K562 (cell line): ENCODE results near the gene ERO1B.

Experiments
- BCL6 ChIP-seq: fragments of 250-450 bp; sonication (Bioruptor Pico); IDR thresholded peaks from 2 replicates; pipeline ENCODE4 v1.4.0; 2020
- ELF2 ChIP-seq: fragments of 250-450 bp; sonication (Bioruptor Pico); IDR thresholded peaks from 2 replicates; pipeline ENCODE4 v1.5.0; 2021; ENCODE audit warnings: mild to moderate bottlenecking
- EP300 ChIP-seq: IDR thresholded peaks from 2 replicates; pipeline ENCODE4 v1.6.1; 2012; ENCODE audit warnings: low read length, improper control_type of control experiment
- GABPA ChIP-seq: fragments of 200-800 bp; sonication (Bioruptor generic); conservative IDR thresholded peaks from 2 replicates; pipeline ENCODE4 v1.6.1; 2016; ENCODE audit warnings: low read depth, missing genetic modification characterization, missing compliant biosample characterization
- KHSRP ChIP-seq: fragments of 450-650 bp; IDR thresholded peaks from 2 replicates; pipeline ENCODE4 v1.6.1; 2017
- NR4A1 ChIP-seq, 2 experiments: fragments of 250-450 bp in 1 of 2; fragments of 450-650 bp in 1 of 2; sonication (Bioruptor Pico) in 1 of 2; IDR thresholded peaks; 2 replicates each; pipeline versions ENCODE4 v1.4.0 to v1.6.1; 2016 to 2020; ENCODE audit warnings: mild to moderate bottlenecking in 2 of 2, missing compliant biosample characterization in 1 of 2, missing genetic modification characterization in 1 of 2, moderate library complexity in 1 of 2
- POLR2A ChIP-seq: fragments of 450-650 bp; conservative IDR thresholded peaks from 2 replicates; pipeline ENCODE4 v1.6.1; 2016
- TAF15 ChIP-seq: fragments of 200-400 bp; formaldehyde crosslinking; IDR thresholded peaks from 2 replicates; pipeline ENCODE4 v1.6.1; 2017; ENCODE audit warnings: mild to moderate bottlenecking, low read depth, low read length, moderate library complexity
- XRCC5 ChIP-seq: fragments of 200-400 bp; formaldehyde crosslinking; IDR thresholded peaks from 2 replicates; pipeline ENCODE4 v1.6.1; 2017; ENCODE audit warnings: low read depth, mild to moderate bottlenecking, low read length
- ZBTB17 ChIP-seq: fragments of 450-650 bp; formaldehyde crosslinking; IDR thresholded peaks from 2 replicates; pipeline ENCODE4 v1.4.0; 2020; ENCODE audit warnings: mild to moderate bottlenecking
- ZNF324 ChIP-seq: fragments of 250-450 bp; sonication (Bioruptor Pico); IDR thresholded peaks from 2 replicates; pipeline ENCODE4 v1.4.0; 2020; ENCODE audit warnings: mild to moderate bottlenecking
- TF ChIP-seq, protein P1 (sequence below), 3 experiments: IDR thresholded peaks in 2 of 3; conservative IDR thresholded peaks in 1 of 3; 2 replicates each; pipeline ENCODE4 v1.5.1; 2011 to 2012; ENCODE audit warnings: low read length in 3 of 3, mild to moderate bottlenecking in 3 of 3, control low read depth in 2 of 3, improper control_type of control experiment in 1 of 3, inconsistent platforms in 1 of 3, low read depth in 1 of 3, mixed read lengths in 1 of 3, moderate library complexity in 1 of 3; ENCODE audit not compliant: insufficient read depth in 2 of 3
- TF ChIP-seq, protein P2 (sequence below): sonication (generic); formaldehyde crosslinking; IDR thresholded peaks from 2 replicates; pipeline ENCODE4 v1.8.0; 2023; ENCODE audit warnings: missing genetic modification reagents, mild to moderate bottlenecking, borderline replicate concordance
- TF ChIP-seq, protein P3 (sequence below): sonication (generic); formaldehyde crosslinking; IDR thresholded peaks from 2 replicates; pipeline ENCODE4 v1.9.0; 2022; ENCODE audit warnings: mild to moderate bottlenecking, missing genetic modification reagents

DNA sequence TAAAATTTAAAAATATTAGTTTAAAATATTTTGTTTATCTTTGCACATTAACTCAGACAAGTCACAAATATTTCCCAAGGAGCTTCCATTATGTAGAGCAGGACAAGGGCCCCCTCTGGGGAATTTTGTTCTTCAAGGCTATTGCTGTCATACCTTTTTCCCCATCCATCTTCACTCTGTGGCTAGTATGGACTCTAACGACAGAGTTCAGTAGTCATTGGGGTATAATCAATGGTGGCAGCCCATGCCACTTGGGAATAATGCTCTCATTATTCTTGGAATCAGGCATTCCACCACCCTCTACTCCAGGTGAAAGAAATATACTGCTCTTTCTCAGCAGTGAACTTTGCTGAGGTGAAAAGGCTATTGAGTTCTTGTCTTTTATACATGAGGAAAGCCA is 38.5 kb upstream of the ERO1B start:
- TF ChIP-seq BCL6 (CRISPR knock-in tag): no peak
- TF ChIP-seq, protein P1, sequence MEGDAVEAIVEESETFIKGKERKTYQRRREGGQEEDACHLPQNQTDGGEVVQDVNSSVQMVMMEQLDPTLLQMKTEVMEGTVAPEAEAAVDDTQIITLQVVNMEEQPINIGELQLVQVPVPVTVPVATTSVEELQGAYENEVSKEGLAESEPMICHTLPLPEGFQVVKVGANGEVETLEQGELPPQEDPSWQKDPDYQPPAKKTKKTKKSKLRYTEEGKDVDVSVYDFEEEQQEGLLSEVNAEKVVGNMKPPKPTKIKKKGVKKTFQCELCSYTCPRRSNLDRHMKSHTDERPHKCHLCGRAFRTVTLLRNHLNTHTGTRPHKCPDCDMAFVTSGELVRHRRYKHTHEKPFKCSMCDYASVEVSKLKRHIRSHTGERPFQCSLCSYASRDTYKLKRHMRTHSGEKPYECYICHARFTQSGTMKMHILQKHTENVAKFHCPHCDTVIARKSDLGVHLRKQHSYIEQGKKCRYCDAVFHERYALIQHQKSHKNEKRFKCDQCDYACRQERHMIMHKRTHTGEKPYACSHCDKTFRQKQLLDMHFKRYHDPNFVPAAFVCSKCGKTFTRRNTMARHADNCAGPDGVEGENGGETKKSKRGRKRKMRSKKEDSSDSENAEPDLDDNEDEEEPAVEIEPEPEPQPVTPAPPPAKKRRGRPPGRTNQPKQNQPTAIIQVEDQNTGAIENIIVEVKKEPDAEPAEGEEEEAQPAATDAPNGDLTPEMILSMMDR (IDR thresholded peaks at IDR 0.05 in 2 of 3, conservative IDR thresholded peaks at IDR 0.05 in 1 of 3; ENCODE audit: insufficient read depth in 2 of 3, low read depth in 1 of 3, low read length in 3 of 3): no peak
- no peak for TF ChIP-seq ZNF324 (CRISPR knock-in tag)
- no peak for TF ChIP-seq EP300
- TF ChIP-seq ELF2: no peak
- no peak for TF ChIP-seq TAF15
- TF ChIP-seq GABPA (tag): no peak
- TF ChIP-seq NR4A1 (CRISPR knock-in tag; IDR thresholded peaks at IDR 0.05): no peak
- no peak for TF ChIP-seq NR4A1 (tag; IDR thresholded peaks at IDR 0.05)
- TF ChIP-seq POLR2A: no peak
- TF ChIP-seq KHSRP: no peak
- TF ChIP-seq XRCC5: no peak
- TF ChIP-seq, protein P2, sequence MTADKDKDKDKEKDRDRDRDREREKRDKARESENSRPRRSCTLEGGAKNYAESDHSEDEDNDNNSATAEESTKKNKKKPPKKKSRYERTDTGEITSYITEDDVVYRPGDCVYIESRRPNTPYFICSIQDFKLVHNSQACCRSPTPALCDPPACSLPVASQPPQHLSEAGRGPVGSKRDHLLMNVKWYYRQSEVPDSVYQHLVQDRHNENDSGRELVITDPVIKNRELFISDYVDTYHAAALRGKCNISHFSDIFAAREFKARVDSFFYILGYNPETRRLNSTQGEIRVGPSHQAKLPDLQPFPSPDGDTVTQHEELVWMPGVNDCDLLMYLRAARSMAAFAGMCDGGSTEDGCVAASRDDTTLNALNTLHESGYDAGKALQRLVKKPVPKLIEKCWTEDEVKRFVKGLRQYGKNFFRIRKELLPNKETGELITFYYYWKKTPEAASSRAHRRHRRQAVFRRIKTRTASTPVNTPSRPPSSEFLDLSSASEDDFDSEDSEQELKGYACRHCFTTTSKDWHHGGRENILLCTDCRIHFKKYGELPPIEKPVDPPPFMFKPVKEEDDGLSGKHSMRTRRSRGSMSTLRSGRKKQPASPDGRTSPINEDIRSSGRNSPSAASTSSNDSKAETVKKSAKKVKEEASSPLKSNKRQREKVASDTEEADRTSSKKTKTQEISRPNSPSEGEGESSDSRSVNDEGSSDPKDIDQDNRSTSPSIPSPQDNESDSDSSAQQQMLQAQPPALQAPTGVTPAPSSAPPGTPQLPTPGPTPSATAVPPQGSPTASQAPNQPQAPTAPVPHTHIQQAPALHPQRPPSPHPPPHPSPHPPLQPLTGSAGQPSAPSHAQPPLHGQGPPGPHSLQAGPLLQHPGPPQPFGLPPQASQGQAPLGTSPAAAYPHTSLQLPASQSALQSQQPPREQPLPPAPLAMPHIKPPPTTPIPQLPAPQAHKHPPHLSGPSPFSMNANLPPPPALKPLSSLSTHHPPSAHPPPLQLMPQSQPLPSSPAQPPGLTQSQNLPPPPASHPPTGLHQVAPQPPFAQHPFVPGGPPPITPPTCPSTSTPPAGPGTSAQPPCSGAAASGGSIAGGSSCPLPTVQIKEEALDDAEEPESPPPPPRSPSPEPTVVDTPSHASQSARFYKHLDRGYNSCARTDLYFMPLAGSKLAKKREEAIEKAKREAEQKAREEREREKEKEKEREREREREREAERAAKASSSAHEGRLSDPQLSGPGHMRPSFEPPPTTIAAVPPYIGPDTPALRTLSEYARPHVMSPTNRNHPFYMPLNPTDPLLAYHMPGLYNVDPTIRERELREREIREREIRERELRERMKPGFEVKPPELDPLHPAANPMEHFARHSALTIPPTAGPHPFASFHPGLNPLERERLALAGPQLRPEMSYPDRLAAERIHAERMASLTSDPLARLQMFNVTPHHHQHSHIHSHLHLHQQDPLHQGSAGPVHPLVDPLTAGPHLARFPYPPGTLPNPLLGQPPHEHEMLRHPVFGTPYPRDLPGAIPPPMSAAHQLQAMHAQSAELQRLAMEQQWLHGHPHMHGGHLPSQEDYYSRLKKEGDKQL: no peak
- TF ChIP-seq ZBTB17 (CRISPR knock-in tag): no peak
- TF ChIP-seq, protein P3, sequence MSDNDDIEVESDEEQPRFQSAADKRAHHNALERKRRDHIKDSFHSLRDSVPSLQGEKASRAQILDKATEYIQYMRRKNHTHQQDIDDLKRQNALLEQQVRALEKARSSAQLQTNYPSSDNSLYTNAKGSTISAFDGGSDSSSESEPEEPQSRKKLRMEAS (CRISPR knock-in tag): no peak
